HG03045 (cell line): ENCODE measurements around the gene SPNS2.

ENCODE experiments used
- ATAC-seq: cut with Tn5 transposase; IDR thresholded peaks from one replicate; pipeline ENCODE4 v1.9.1; 2021; ENCODE audit warnings: mild to moderate bottlenecking, moderate library complexity; ENCODE audit not compliant: unreplicated experiment

Gene SPNS2, protein sequence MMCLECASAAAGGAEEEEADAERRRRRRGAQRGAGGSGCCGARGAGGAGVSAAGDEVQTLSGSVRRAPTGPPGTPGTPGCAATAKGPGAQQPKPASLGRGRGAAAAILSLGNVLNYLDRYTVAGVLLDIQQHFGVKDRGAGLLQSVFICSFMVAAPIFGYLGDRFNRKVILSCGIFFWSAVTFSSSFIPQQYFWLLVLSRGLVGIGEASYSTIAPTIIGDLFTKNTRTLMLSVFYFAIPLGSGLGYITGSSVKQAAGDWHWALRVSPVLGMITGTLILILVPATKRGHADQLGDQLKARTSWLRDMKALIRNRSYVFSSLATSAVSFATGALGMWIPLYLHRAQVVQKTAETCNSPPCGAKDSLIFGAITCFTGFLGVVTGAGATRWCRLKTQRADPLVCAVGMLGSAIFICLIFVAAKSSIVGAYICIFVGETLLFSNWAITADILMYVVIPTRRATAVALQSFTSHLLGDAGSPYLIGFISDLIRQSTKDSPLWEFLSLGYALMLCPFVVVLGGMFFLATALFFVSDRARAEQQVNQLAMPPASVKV

GRCh38 chr17:4498461-4499397 is at the start of gene SPNS2:
SPNS2 (plus strand) TSS chr17:4498881; CDS start chr17:4499048, 167 bp downstream.
- peak; percentile 51 for ATAC-seq

- ATAC-seq = no peak
Observed at GRCh38 chr17:4449736-4450135, 48.9 kb upstream of the SPNS2 start.

GRCh38 chr17:4450710-4451316 is 47.9 kb upstream of the SPNS2 start:
- ATAC-seq = no peak

DNA sequence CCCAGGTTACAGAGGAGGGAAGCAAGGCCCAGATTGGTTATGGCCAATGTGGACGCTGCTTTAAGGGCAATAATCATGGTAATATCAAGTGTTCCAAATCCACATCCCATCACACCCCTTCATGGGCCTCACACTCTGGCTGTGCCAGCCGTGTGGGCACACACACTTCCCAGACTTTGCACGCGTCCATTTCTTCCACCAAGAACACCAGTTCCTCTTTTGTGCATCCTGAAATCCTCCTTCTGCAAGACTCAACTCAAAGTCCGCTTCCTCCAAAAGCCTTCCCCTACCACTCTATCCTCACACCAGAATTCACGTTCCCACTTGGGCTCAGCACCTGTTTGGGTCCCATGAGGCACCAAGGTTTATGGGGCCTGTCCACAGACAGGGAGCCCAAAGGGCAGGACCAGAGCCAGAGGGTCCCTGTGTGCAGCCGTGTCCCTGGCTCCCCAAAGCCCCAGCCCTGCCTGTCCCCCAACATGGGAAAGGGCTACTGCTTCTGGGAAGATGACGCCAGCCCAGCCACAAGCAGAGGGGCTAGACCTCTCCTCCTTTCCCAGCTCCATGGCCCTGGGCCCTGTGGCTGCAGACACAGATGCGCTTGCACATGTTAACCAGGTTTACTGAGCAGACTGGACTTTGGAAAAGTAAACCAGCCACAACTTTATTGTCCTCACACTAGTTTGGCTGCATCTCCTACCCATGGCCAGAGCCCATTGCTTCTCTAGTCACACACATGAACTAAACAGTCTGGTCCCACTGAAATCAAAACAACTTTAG is 44.7 kb upstream of the SPNS2 start:
- no peak for ATAC-seq

GRCh38 chr17:4460661-4461060 is 38.0 kb upstream of the SPNS2 start:
- no peak for ATAC-seq

DNA sequence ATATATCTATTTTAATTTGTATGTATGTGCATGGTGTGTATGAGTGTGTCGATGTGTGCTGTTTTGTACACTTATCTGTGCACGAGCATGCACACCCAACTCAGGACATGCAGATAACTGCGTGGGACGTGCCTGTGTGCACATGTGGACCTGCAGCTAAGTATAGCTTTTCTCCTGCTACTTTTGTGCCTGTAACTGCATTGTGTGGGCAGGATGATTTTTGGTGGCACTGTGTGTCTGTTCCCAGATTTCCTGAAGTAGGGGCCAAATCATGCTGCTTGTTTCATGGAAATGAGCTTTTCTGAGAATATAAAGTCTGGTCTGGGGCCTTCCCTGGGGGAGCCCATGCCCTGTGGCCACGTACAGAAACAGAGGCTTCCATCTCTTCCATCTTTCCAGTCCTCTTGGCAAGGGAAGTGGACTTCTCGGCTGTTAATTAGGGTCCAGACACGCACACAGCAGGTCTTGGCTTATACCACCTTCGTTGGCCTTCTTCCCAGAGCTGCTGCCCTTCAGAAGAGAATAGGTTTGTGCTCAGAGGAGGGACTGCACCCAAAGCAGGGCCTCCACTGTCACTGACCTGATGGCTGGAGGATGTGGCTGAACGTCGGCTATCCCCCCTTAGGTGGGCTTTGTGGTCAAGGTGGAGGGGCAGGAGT is 34.7 kb upstream of the SPNS2 start:
- ATAC-seq = no peak

DNA sequence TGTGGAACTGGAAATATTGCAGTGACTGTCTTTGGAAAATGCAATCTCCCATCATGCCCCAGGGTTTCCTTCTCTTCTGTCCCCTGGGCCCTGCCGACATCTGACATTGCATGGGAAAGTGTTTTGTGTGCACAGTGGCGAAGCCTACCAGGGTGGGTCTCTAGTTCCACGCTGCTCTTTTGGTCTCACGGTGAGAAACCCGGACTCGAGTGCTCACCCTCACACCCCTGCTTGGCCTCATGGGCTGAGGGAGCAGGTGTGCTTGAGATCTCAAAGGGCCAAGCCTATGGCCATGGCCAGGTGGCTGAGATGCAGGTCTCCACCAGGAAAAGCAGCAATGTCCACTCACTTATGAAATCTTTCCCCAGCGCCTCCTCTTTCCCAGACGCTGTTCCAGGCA is 32.9 kb upstream of the SPNS2 start:
- no peak for ATAC-seq

- ATAC-seq = no peak
Observed at GRCh38 chr17:4467287-4467686, 31.4 kb upstream of the SPNS2 start.

- no peak for ATAC-seq
Observed at GRCh38 chr17:4469552-4469951, 29.1 kb upstream of the SPNS2 start.

DNA sequence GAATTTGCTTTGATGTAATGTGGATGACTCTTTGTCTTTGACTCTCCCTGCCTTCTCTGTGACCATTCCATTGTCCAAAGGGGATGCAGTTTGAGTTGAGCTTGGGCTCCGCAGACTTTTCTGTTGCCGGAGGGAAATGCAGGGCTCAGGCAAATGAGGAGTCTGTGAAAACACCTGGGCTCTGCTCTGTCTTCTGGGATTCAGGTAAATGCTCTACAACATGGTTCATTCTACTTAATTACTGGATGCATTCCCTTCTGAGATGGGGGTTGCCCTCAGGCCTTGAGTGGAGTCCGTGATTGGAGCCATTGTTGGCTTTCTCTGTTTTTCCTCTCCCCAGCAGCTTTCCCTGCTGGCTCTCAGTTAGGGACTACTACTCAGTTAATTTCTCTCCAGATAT is 26.4 kb upstream of the SPNS2 start:
- ATAC-seq = no peak

DNA sequence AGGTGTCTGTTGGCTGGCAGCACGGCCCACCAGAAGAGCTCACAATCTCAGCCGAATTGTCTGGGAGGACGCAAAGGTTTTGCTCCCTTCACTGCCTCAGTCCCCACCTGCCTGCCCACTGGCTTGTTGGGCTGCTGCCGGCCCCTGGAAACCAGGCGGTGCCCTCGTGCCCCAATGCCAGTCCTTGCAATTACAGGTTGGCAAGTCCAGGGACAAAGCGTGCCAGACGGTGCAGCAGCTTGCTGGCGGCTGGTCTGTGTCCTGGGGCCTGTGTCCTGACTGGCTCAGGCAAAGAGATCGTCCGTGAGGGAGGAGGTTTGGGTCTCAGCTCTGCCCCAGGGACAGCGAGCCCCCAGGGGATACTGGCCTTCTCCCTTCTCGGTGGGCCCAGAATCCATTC is 24.6 kb upstream of the SPNS2 start:
- no peak for ATAC-seq

- ATAC-seq = no peak
Observed at GRCh38 chr17:4475001-4475400, 23.7 kb upstream of the SPNS2 start.

DNA sequence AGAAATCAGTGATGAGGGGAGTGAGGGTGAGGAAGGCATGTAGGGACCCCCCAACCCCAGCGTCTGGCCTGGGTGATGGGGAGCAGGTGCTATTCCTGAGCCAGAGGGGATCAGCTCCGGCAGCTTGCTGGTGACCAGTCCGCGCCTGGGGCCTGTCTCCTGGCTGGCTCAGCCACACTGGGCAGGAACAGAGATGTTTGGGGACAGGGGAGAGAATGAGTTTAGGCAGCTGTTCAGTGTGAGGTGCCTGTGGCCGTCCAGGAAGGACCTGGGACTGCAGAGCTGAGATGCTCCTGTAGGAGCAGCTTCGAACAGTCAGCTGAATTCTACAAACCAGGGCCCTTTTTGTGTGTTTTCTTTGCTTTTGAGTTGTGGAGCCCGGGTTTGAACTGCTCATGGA is 23.2 kb upstream of the SPNS2 start:
- no peak for ATAC-seq

GRCh38 chr17:4476017-4476416 is 22.7 kb upstream of the SPNS2 start:
- no peak for ATAC-seq

- no peak for ATAC-seq
Observed at GRCh38 chr17:4476511-4477070, 22.1 kb upstream of the SPNS2 start.

- no peak for ATAC-seq
Observed at GRCh38 chr17:4477255-4477791, 21.4 kb upstream of the SPNS2 start.

DNA sequence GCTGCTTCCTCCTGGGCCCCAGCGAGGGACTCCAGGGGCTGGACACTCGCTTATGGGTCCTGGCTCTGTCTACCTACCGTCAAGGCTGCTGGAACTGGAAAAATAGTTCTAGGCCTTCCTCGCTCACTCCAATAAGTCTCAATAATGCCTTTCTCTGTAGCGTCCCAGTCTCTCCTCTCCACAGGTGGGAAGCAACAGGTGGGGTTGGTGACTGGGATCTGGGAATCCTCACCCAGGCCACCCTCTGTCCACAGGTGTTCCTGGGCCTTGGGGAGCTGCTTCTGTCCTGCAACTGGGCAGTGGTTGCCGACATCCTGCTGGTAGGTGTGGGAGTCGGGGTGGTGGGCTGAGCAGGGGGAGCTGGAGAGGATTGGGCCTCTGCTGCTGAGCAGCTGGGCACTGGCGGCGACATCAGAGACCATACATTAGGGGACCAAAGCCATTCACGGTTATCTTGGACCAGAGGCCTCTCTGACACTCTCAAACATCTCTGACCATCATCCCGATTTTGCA is 20.3 kb upstream of the SPNS2 start:
- ATAC-seq = no peak

DNA sequence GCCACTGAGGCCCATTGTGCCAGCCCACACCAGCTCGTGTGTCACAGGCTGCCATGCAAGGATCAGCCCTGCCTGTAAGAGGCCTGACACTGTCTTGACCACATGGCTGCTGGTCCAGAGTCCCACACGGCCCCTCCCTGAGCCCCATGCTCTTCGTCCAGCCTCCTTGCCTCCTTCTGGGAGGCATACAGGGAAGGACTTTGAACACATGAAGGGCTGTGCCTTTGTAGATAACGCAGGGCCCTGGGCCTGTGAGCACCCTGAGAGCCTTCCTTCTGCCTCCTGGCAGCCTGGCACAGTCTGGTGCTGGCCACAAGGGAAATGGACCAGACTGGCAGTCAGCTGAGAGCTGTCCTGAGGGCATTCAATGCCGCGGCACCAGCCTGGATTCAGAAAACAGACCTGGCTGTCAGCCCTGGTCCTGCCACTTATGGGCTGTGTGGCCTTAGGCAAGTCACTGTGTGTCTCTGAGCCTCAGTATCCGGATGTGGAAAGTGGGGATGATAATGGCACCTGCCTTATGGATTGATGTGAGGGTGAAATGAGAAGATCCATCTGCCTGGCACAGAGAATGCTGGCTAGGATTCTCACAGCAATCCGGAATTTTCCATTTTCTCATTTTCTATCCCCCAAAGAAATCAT is 19.2 kb upstream of the SPNS2 start:
- ATAC-seq = no peak
